Measurements from ENCODE around the gene NR1H3.

DNA sequence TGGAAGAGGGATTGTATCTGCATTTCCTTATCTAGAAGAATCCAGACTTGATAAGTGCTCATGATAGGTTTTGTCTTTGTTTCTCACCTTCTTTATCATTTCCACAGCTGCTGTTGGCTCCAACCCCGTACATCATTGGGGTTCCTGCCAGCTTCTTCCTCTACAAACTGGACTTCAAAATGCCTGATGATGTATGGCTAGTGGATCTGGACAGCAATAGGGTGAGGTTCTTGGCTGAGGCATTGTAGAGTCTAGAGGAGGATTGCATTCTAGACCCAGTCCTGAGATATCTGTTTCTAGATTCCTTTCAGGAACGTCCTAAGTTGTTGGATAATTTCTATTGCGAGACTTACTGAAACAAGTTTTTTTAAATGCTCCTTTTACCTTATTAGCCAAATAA lies 20.3 kb downstream of the NR1H3 start:
- TF ChIP-seq, protein P1, sequence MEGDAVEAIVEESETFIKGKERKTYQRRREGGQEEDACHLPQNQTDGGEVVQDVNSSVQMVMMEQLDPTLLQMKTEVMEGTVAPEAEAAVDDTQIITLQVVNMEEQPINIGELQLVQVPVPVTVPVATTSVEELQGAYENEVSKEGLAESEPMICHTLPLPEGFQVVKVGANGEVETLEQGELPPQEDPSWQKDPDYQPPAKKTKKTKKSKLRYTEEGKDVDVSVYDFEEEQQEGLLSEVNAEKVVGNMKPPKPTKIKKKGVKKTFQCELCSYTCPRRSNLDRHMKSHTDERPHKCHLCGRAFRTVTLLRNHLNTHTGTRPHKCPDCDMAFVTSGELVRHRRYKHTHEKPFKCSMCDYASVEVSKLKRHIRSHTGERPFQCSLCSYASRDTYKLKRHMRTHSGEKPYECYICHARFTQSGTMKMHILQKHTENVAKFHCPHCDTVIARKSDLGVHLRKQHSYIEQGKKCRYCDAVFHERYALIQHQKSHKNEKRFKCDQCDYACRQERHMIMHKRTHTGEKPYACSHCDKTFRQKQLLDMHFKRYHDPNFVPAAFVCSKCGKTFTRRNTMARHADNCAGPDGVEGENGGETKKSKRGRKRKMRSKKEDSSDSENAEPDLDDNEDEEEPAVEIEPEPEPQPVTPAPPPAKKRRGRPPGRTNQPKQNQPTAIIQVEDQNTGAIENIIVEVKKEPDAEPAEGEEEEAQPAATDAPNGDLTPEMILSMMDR (IDR thresholded peaks at IDR 0.05), result no peak
- TF ChIP-seq POLR2A (IDR thresholded peaks at IDR 0.05) (no peak), POLR2AphosphoS5 (IDR thresholded peaks at IDR 0.05) (no peak)
